Astrocyte (in vitro differentiated cells and primary cell): ENCODE results near the gene GJD4.

Experiments used
- EZH2 ChIP-seq: IDR thresholded peaks from 2 replicates; pipeline ENCODE4 v1.6.1; 2012; ENCODE audit warnings: mild to moderate bottlenecking, low read length, inconsistent platforms; ENCODE audit not compliant: insufficient read depth
- TF ChIP-seq, protein P1 (sequence below): IDR thresholded peaks from 2 replicates; pipeline ENCODE4 v1.5.1; 2011; ENCODE audit warnings: low read depth, mild to moderate bottlenecking, inconsistent platforms, low read length, moderate library complexity; ENCODE audit not compliant: insufficient read depth

DNA sequence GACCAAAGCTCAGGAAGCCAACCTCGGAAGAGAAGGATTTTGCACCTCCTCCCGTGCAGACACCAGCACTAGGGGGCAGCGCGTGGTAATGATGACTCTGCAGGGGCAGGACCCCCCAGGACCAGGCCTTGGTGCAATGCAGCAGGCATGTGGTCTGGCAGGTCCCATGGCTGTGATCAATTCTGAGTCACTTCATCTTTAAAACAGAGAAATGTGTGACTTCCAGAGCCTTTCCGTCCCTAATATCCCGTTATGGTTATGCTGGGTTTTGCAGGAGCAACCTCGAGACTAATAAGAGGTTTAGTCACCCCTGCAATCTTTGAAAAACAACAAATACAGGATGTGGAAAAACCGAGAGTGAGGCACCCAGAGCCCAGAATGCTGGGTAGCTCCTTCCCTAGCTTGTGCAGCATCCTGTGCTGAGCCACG lies 30.2 kb upstream of the GJD4 start:
- TF ChIP-seq, protein P1, sequence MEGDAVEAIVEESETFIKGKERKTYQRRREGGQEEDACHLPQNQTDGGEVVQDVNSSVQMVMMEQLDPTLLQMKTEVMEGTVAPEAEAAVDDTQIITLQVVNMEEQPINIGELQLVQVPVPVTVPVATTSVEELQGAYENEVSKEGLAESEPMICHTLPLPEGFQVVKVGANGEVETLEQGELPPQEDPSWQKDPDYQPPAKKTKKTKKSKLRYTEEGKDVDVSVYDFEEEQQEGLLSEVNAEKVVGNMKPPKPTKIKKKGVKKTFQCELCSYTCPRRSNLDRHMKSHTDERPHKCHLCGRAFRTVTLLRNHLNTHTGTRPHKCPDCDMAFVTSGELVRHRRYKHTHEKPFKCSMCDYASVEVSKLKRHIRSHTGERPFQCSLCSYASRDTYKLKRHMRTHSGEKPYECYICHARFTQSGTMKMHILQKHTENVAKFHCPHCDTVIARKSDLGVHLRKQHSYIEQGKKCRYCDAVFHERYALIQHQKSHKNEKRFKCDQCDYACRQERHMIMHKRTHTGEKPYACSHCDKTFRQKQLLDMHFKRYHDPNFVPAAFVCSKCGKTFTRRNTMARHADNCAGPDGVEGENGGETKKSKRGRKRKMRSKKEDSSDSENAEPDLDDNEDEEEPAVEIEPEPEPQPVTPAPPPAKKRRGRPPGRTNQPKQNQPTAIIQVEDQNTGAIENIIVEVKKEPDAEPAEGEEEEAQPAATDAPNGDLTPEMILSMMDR: peak; percentile 32
- no peak for TF ChIP-seq EZH2
